Stomach (tissue), 4 donors: ENCODE data around the gene RBM23.
"Not testable (repeated sequence)": the region's sequence is repeated elsewhere in the genome, so short reads cannot be mapped to it uniquely, and the experiment has no call there.

ENCODE experiments used
- EP300 ChIP-seq: sonication (generic); formaldehyde crosslinking; IDR thresholded peaks from one replicate; pipeline ENCODE4 v1.6.1; 2017; ENCODE audit warnings: antibody characterized with exemption
- POLR2A ChIP-seq, 4 donors: fragments of 450-650 bp; IDR thresholded peaks; one replicate each; pipeline ENCODE4 v1.6.1; 2016; ENCODE audit warnings: antibody characterized with exemption in 4 of 4, control low read depth in 2 of 4, mild to moderate bottlenecking in 1 of 4, moderate library complexity in 1 of 4
- POLR2AphosphoS5 ChIP-seq, 3 donors: sonication (generic); formaldehyde crosslinking; IDR thresholded peaks; one replicate each; pipeline ENCODE4 v1.6.1; 2016; ENCODE audit warnings: antibody characterized with exemption in 3 of 3
- TF ChIP-seq, protein P1 (sequence below), 7 experiments: fragments of 450-650 bp in 4 of 7; fragments of 200-600 bp in 3 of 7; sonication (generic) in 3 of 7; IDR thresholded peaks; one replicate each; pipeline ENCODE4 v1.5.1; 2016 to 2019; ENCODE audit warnings: antibody characterized with exemption in 7 of 7, control low read depth in 2 of 7, mild to moderate bottlenecking in 1 of 7

DNA sequence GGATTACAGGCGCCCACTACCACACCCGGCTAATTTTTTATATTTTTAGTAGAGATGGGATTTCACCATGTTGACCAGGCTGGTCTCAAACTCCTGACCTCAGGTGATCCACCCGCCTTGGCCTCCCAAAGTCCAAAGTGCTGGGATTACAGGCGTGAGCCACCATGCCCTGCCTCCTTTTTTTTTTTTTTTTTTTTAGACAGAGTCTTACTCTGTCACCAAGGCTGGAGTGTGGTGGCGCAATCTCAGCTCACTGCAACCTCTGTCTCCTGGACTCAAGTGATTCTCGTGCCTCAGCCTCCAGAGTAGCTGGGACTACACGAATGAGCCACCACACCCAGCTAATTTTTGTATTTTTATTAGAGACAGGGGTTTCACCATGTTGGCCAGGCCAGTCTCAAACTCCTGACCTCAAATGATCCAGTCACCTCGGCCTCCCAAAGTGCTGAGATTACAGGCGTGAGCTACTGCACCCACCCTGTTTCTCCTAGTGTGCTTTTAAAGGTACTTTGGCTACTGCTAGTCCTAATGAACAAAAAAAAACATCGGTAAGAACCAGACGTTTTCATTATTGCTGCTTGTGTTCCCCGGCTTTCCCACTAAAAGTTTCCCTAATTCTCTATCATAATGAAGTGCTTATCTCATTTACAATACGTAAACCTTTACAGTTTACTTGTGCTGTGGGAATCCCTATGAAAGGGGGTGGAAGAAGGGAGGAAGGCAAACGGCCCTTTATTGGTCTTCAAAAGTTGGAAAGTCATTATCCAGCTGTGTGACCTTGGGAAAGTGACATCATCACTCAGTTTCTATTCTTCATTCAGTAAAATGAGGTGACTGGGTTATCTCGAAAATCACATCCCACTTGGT is 47.2 kb upstream of the RBM23 start:
- TF ChIP-seq, protein P1, sequence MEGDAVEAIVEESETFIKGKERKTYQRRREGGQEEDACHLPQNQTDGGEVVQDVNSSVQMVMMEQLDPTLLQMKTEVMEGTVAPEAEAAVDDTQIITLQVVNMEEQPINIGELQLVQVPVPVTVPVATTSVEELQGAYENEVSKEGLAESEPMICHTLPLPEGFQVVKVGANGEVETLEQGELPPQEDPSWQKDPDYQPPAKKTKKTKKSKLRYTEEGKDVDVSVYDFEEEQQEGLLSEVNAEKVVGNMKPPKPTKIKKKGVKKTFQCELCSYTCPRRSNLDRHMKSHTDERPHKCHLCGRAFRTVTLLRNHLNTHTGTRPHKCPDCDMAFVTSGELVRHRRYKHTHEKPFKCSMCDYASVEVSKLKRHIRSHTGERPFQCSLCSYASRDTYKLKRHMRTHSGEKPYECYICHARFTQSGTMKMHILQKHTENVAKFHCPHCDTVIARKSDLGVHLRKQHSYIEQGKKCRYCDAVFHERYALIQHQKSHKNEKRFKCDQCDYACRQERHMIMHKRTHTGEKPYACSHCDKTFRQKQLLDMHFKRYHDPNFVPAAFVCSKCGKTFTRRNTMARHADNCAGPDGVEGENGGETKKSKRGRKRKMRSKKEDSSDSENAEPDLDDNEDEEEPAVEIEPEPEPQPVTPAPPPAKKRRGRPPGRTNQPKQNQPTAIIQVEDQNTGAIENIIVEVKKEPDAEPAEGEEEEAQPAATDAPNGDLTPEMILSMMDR (IDR thresholded peaks at IDR 0.05) = not testable (repeated sequence)
- TF ChIP-seq POLR2A (IDR thresholded peaks at IDR 0.05); POLR2AphosphoS5 (IDR thresholded peaks at IDR 0.05); EP300: not testable (repeated sequence)
